Measurements from ENCODE around the gene PLA1A.
"Not testable (repeated sequence)": the region's sequence is repeated elsewhere in the genome, so short reads cannot be mapped to it uniquely, and the experiment has no call there.

PLA1A gene

DNA sequence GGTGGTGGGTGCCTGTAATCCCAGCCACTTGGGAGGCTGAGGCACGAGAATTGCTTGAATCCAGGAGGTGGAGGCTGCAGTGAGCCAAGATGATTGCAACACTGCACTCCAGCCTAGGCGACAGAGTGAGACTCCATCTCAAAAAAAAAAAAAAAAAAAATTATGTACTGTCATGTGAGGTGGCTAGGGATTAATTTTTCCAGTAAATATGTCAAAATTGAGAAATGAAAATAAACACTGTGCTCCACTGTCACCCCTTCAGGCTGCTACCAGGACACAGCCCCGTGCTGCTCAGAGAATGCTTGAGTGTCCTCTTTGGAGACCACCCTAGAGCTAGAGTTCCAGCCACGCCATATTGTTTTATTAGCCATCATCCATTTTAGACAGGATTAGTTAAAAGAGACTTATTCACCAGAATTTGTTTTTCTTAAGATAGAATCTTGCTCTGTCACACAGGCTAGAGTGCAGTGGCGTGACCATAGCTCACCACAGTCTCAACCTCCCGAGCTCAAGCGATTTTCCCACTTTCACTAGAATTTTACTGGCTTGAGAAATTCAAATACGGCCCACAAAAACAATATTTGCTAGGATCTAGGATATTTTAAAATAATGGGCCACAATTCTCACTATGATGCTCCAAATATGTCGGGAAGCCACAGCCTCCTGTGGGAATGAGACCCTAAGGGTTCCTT, 38.9 kb upstream of the PLA1A start:
- no peak overlapping the region for H3K27ac ChIP-seq (ENCODE audit: low read depth, low read length)
- no peak overlapping the region for H3K4me3 ChIP-seq (ENCODE audit: low read length)
- H3K9me3 ChIP-seq (ENCODE audit: insufficient read depth, low read depth, low read length): no peaks in the 10 kb centered on the region
- H3K9ac ChIP-seq (ENCODE audit: low read depth, low read length): no peak overlapping the region
- H3K36me3 ChIP-seq (ENCODE audit: insufficient read depth, low read length): no peaks in the 10 kb centered on the region
- no peaks in the 10 kb centered on the region for H3K27me3 ChIP-seq (ENCODE audit: insufficient read depth, low read length)
- WGBS: 95% methylated on average over 9 of the region's 9 CpGs
- H3K4me1 ChIP-seq (ENCODE audit: insufficient read depth, low read length): no peaks in the 10 kb centered on the region

- H3K36me3 ChIP-seq (ENCODE audit: insufficient read depth, low read length): no peaks in the 10 kb centered on the region
- H3K27me3 ChIP-seq (ENCODE audit: insufficient read depth, low read length): no peaks in the 10 kb centered on the region
- 45% methylated on average over 7 of the region's 7 CpGs for WGBS
- H3K9ac ChIP-seq (ENCODE audit: low read depth, low read length): no peak within 1 kb of the TSS
- no peaks in the 10 kb centered on the region for H3K4me1 ChIP-seq (ENCODE audit: insufficient read depth, low read length)
- H3K4me3 ChIP-seq (ENCODE audit: low read length): no peak within 1 kb of the TSS
- no peak within 1 kb of the TSS for H3K27ac ChIP-seq (ENCODE audit: low read depth, low read length)
- no peaks in the 10 kb centered on the region for H3K9me3 ChIP-seq (ENCODE audit: insufficient read depth, low read depth, low read length)
Measured at GRCh38 chr3:119559441-119559963, 38.2 kb upstream of the PLA1A start, which contains the start of gene CD80. CD80 (minus strand) TSS chr3:119559614; CDS start chr3:119557728, 1,886 bp downstream.

DNA sequence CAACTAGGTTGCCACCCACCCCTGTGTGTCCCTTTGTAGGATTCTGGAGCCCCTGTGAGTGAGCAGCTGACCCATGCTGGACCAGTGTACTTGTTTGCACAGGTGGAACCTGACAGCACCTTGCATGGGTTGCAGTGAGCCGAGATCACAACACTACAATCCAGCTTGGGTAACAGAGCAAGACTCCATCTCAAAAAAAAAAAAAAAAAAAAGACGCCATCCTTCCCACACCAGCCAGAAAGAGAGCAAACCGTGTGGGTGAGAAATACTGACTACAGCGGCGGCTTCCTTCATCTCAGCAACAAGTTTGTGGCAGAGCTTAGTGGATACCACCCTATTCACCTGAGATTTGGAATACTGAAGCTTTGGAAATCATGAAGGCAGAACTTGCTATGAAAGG, 37.5 kb upstream of the PLA1A start:
- Histone ChIP-seq H3K9me3 (ENCODE audit: insufficient read depth, low read depth, low read length) (no peaks in the 10 kb centered on the region), H3K4me1 (ENCODE audit: insufficient read depth, low read length) (no peaks in the 10 kb centered on the region), H3K27ac (ENCODE audit: low read depth, low read length) (no peak overlapping the region), H3K36me3 (ENCODE audit: insufficient read depth, low read length) (no peaks in the 10 kb centered on the region), H3K4me3 (ENCODE audit: low read length) (no peak overlapping the region), H3K27me3 (ENCODE audit: insufficient read depth, low read length) (no peaks in the 10 kb centered on the region), H3K9ac (ENCODE audit: low read depth, low read length) (no peak overlapping the region)
- WGBS: 84% methylated on average over 4 of the region's 5 CpGs

DNA sequence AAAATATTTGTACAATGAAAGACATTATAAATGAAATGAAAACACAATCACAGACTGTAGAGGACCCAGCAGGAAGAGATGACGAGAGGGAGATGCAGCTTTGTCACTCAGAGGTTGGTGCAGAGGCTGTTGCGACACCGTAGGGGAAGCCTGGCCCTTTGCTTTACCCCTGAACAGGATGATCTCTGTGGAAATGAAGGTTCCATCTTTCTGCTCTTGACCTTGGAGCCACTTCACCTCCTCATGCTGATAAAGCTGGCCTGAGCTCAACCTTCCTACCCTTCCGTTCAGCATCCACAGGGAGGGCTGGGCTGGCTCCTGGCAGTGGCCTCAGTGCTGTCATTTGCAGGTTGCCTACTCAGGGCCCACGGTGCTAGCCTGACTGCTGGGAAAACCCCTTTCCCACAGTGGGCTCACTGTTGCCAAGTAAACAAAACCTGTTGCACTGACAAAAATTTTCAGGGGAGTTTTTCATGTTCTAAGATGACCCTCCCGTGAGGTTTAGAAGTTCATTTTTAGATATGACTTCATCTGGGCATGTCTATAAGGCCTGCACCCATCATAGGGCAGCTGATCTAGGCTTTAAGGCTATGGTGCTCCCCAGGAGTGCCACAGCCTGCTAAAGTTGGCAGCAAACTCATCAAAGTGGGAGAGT, 35.3 kb upstream of the PLA1A start:
- Histone ChIP-seq H3K27me3 (ENCODE audit: insufficient read depth, low read length) (no peaks in the 10 kb centered on the region), H3K27ac (ENCODE audit: low read depth, low read length) (no peak overlapping the region), H3K4me1 (ENCODE audit: insufficient read depth, low read length) (no peaks in the 10 kb centered on the region), H3K9me3 (ENCODE audit: insufficient read depth, low read depth, low read length) (no peaks in the 10 kb centered on the region), H3K4me3 (ENCODE audit: low read length) (no peak overlapping the region), H3K9ac (ENCODE audit: low read depth, low read length) (no peak overlapping the region), H3K36me3 (ENCODE audit: insufficient read depth, low read length) (no peaks in the 10 kb centered on the region)
- WGBS: 89% methylated on average over 6 of the region's 6 CpGs

- not testable (repeated sequence) for H3K9me3 ChIP-seq (ENCODE audit: insufficient read depth, low read depth, low read length); H3K4me3 ChIP-seq (ENCODE audit: low read length); H3K36me3 ChIP-seq (ENCODE audit: insufficient read depth, low read length); H3K27ac ChIP-seq (ENCODE audit: low read depth, low read length); H3K9ac ChIP-seq (ENCODE audit: low read depth, low read length); H3K4me1 ChIP-seq (ENCODE audit: insufficient read depth, low read length); H3K27me3 ChIP-seq (ENCODE audit: insufficient read depth, low read length)
- no CpG with 5 or more reads among the region's 2 CpGs for WGBS
Measured at GRCh38 chr3:119563334-119563733, 34.4 kb upstream of the PLA1A start.

- Histone ChIP-seq H3K9me3 (ENCODE audit: insufficient read depth, low read depth, low read length) (no peaks in the 10 kb centered on the region), H3K36me3 (ENCODE audit: insufficient read depth, low read length) (no peaks in the 10 kb centered on the region), H3K4me1 (ENCODE audit: insufficient read depth, low read length) (no peaks in the 10 kb centered on the region), H3K27ac (ENCODE audit: low read depth, low read length) (no peak overlapping the region), H3K27me3 (ENCODE audit: insufficient read depth, low read length) (no peaks in the 10 kb centered on the region), H3K9ac (ENCODE audit: low read depth, low read length) (no peak overlapping the region), H3K4me3 (ENCODE audit: low read length) (no peak overlapping the region)
- 98% methylated on average over 4 of the region's 4 CpGs for WGBS
Measured at GRCh38 chr3:119569156-119569555, 28.5 kb upstream of the PLA1A start.

DNA sequence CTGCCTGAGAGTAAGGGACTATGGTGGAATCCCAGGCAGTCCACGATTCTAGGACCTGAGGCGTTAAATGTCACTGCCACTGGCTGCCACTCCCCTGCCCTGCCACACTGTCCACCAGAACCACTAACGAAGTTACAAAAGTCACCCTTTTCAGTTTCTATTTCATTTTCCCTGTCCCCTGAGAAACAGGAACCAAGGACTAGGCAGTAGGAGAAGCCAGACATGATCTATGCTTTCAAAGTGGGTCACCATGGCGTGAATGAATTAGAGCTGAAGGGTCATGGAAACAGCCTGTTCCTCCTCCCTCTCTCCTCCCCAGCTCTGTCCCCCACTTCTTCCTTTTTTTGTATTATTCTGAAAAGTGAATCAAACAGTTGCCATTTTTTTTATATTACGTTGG, 27.5 kb upstream of the PLA1A start:
- Histone ChIP-seq H3K4me1 (ENCODE audit: insufficient read depth, low read length) (no peaks in the 10 kb centered on the region), H3K9ac (ENCODE audit: low read depth, low read length) (no peak overlapping the region), H3K27me3 (ENCODE audit: insufficient read depth, low read length) (no peaks in the 10 kb centered on the region), H3K9me3 (ENCODE audit: insufficient read depth, low read depth, low read length) (no peaks in the 10 kb centered on the region), H3K27ac (ENCODE audit: low read depth, low read length) (no peak overlapping the region), H3K36me3 (ENCODE audit: insufficient read depth, low read length) (no peaks in the 10 kb centered on the region), H3K4me3 (ENCODE audit: low read length) (no peak overlapping the region)
- 94% methylated on average over 5 of the region's 5 CpGs for WGBS

- 98% methylated on average over 1 of the region's 1 CpG for WGBS
- no peaks in the 10 kb centered on the region for H3K9me3 ChIP-seq (ENCODE audit: insufficient read depth, low read depth, low read length)
- H3K4me3 ChIP-seq (ENCODE audit: low read length): no peak overlapping the region
- no peak overlapping the region for H3K9ac ChIP-seq (ENCODE audit: low read depth, low read length)
- H3K36me3 ChIP-seq (ENCODE audit: insufficient read depth, low read length): no peaks in the 10 kb centered on the region
- H3K4me1 ChIP-seq (ENCODE audit: insufficient read depth, low read length): no peaks in the 10 kb centered on the region
- no peak overlapping the region for H3K27ac ChIP-seq (ENCODE audit: low read depth, low read length)
- no peaks in the 10 kb centered on the region; the same call in 1 of the 2 replicates for H3K27me3 ChIP-seq (ENCODE audit: insufficient read depth, low read length)
Measured at GRCh38 chr3:119571230-119571629, 26.5 kb upstream of the PLA1A start.

- H3K27me3 ChIP-seq (ENCODE audit: insufficient read depth, low read length): no peaks in the 10 kb centered on the region; the same call in 1 of the 2 replicates
- no peaks in the 10 kb centered on the region for H3K36me3 ChIP-seq (ENCODE audit: insufficient read depth, low read length)
- H3K9me3 ChIP-seq (ENCODE audit: insufficient read depth, low read depth, low read length): no peaks in the 10 kb centered on the region
- H3K9ac ChIP-seq (ENCODE audit: low read depth, low read length): no peak overlapping the region
- H3K4me1 ChIP-seq (ENCODE audit: insufficient read depth, low read length): no peaks in the 10 kb centered on the region
- no peak overlapping the region for H3K27ac ChIP-seq (ENCODE audit: low read depth, low read length)
- whole genome bisulfite sequencing: 72% methylated on average over 5 of the region's 5 CpGs
- no peak overlapping the region for H3K4me3 ChIP-seq (ENCODE audit: low read length)
Measured at GRCh38 chr3:119571688-119572087, 26.0 kb upstream of the PLA1A start.

- Histone ChIP-seq H3K4me3 (ENCODE audit: low read length) (no peak overlapping the region), H3K27ac (ENCODE audit: low read depth, low read length) (no peak overlapping the region), H3K36me3 (ENCODE audit: insufficient read depth, low read length) (no peaks in the 10 kb centered on the region), H3K4me1 (ENCODE audit: insufficient read depth, low read length) (peaks cover 3% of the 10 kb centered on the region), H3K27me3 (ENCODE audit: insufficient read depth, low read length) (peaks cover 20% of the 10 kb centered on the region), H3K9ac (ENCODE audit: low read depth, low read length) (no peak overlapping the region), H3K9me3 (ENCODE audit: insufficient read depth, low read depth, low read length) (no peaks in the 10 kb centered on the region)
Measured at GRCh38 chr3:119575507-119575906, 22.2 kb upstream of the PLA1A start.

GRCh38 chr3:119579366-119580066, 18.2 kb upstream of the PLA1A start, which contains the start of gene ADPRH:
ADPRH (plus strand) TSS chr3:119579492; CDS start chr3:119582170, 2,678 bp downstream.
- Histone ChIP-seq H3K9ac (ENCODE audit: low read depth, low read length) (peak within 1 kb of the TSS; percentile 89), H3K27ac (ENCODE audit: low read depth, low read length) (peak within 1 kb of the TSS; percentile 39; the same call in 1 of the 2 replicates), H3K36me3 (ENCODE audit: insufficient read depth, low read length) (no peaks in the 10 kb centered on the region), H3K9me3 (ENCODE audit: insufficient read depth, low read depth, low read length) (no peaks in the 10 kb centered on the region), H3K4me3 (ENCODE audit: low read length) (peak within 1 kb of the TSS; percentile 78), H3K4me1 (ENCODE audit: insufficient read depth, low read length) (peaks cover 6% of the 10 kb centered on the region), H3K27me3 (ENCODE audit: insufficient read depth, low read length) (peaks cover 27% of the 10 kb centered on the region)
- WGBS: 2% methylated on average over 68 of the region's 68 CpGs

All from HUES64 (cell line).